Mesenchymal stem cell (in vitro differentiated cells and primary cell): ENCODE results near the gene RANBP17.

Experiments used
- DNase-seq: peaks from one replicate; pipeline ENCODE4 v3.0.0-alpha.2; 2013
- H2AFZ ChIP-seq: one replicate; pipeline ENCODE4 v1.6.1; 2013; ENCODE audit warnings: low read depth, mild to moderate bottlenecking, control low read depth, inconsistent platforms, low read length, moderate library complexity
- H2AK5ac ChIP-seq: 2 replicates; pipeline ENCODE4 v1.6.1; 2013; ENCODE audit warnings: low read length, moderate library complexity, mild to moderate bottlenecking, inconsistent platforms; ENCODE audit not compliant: severe bottlenecking
- H2BK120ac ChIP-seq: one replicate; pipeline ENCODE4 v1.6.1; 2013; ENCODE audit warnings: low read depth, mild to moderate bottlenecking, inconsistent platforms, low read length, moderate library complexity
- H2BK12ac ChIP-seq, 2 experiments: one replicate each; pipeline ENCODE4 v1.6.1; 2013; ENCODE audit warnings: inconsistent platforms in 2 of 2, low read length in 2 of 2, mild to moderate bottlenecking in 2 of 2, moderate library complexity in 2 of 2, control low read depth in 1 of 2
- H2BK15ac ChIP-seq: one replicate; pipeline ENCODE4 v1.6.1; 2013; ENCODE audit warnings: mild to moderate bottlenecking, low read depth, inconsistent platforms; ENCODE audit not compliant: poor library complexity, severe bottlenecking
- H2BK5ac ChIP-seq: 2 replicates; pipeline ENCODE4 v1.6.1; 2013; ENCODE audit warnings: low read depth, mild to moderate bottlenecking, low read length, control low read depth, inconsistent platforms; ENCODE audit not compliant: poor library complexity, severe bottlenecking
- H3K14ac ChIP-seq, 2 experiments: one replicate each; pipeline ENCODE4 v1.6.1; 2013; ENCODE audit warnings: inconsistent platforms in 2 of 2, low read length in 2 of 2, control low read depth in 1 of 2, mild to moderate bottlenecking in 1 of 2, moderate library complexity in 1 of 2
- H3K18ac ChIP-seq, 2 experiments: one replicate each; pipeline ENCODE4 v1.6.1; 2013; ENCODE audit warnings: inconsistent platforms in 2 of 2, low read length in 2 of 2, control low read depth in 1 of 2, low read depth in 1 of 2, mild to moderate bottlenecking in 1 of 2
- H3K23ac ChIP-seq, 2 experiments: one replicate each; pipeline ENCODE4 v1.6.1; 2013; ENCODE audit warnings: inconsistent platforms in 2 of 2, low read length in 2 of 2, mild to moderate bottlenecking in 2 of 2, moderate library complexity in 2 of 2, control low read depth in 1 of 2
- H3K27ac ChIP-seq: 2 replicates; pipeline ENCODE4 v1.5.1; 2013; ENCODE audit warnings: mild to moderate bottlenecking, moderate library complexity, low read length, control low read depth, inconsistent platforms; ENCODE audit not compliant: poor library complexity, severe bottlenecking
- H3K27me3 ChIP-seq, 2 experiments: 2 replicates each; pipeline versions ENCODE4 v1.6.1 to v1.7.0; 2013; ENCODE audit warnings: low read length in 2 of 2, mild to moderate bottlenecking in 2 of 2, moderate library complexity in 2 of 2, control low read depth in 1 of 2, inconsistent platforms in 1 of 2; ENCODE audit not compliant: control insufficient read depth in 1 of 2, insufficient read depth in 1 of 2
- H3K36me3 ChIP-seq, 2 experiments: 2 replicates each; pipeline versions ENCODE4 v1.6.1 to v1.7.0; 2013; ENCODE audit warnings: low read length in 2 of 2, control low read depth in 1 of 2, inconsistent platforms in 1 of 2, low read depth in 1 of 2, mild to moderate bottlenecking in 1 of 2; ENCODE audit not compliant: insufficient read depth in 2 of 2, control insufficient read depth in 1 of 2
- H3K4ac ChIP-seq, 2 experiments: one replicate each; pipeline ENCODE4 v1.6.1; 2013; ENCODE audit warnings: inconsistent platforms in 2 of 2, low read length in 2 of 2, mild to moderate bottlenecking in 2 of 2, moderate library complexity in 2 of 2, control low read depth in 1 of 2, low read depth in 1 of 2
- H3K4me1 ChIP-seq: 2 replicates; pipeline ENCODE4 v1.6.1; 2013; ENCODE audit warnings: low read depth, low read length, control low read depth; ENCODE audit not compliant: control insufficient read depth, insufficient read depth
- H3K4me2 ChIP-seq: 2 replicates; pipeline ENCODE4 v1.6.1; 2013; ENCODE audit warnings: low read length, mild to moderate bottlenecking, inconsistent platforms; ENCODE audit not compliant: poor library complexity, severe bottlenecking
- H3K4me3 ChIP-seq, 2 experiments: 2 replicates each; pipeline versions ENCODE4 v1.5.1 to v1.7.0; 2013; ENCODE audit warnings: low read length in 2 of 2, mild to moderate bottlenecking in 2 of 2, control low read depth in 1 of 2, low read depth in 1 of 2; ENCODE audit not compliant: insufficient read depth in 1 of 2
- H3K79me1 ChIP-seq: replicated peaks from 2 replicates; pipeline ENCODE4 v1.6.1; 2013; ENCODE audit warnings: mild to moderate bottlenecking, control low read depth, low read length, inconsistent platforms; ENCODE audit not compliant: poor library complexity, severe bottlenecking
- H3K9ac ChIP-seq: 2 replicates; pipeline ENCODE4 v1.7.0; 2013; ENCODE audit warnings: mild to moderate bottlenecking, low read length, moderate library complexity
- H3K9me3 ChIP-seq: 2 replicates; pipeline ENCODE4 v1.7.0; 2013; ENCODE audit warnings: mild to moderate bottlenecking, low read length; ENCODE audit not compliant: control insufficient read depth
- H4K8ac ChIP-seq: one replicate; pipeline ENCODE4 v1.6.1; 2013; ENCODE audit warnings: inconsistent platforms, mild to moderate bottlenecking, low read length, moderate library complexity
- H4K91ac ChIP-seq: one replicate; pipeline ENCODE4 v1.6.1; 2013; ENCODE audit warnings: mild to moderate bottlenecking, low read length, inconsistent platforms
- WGBS: methylation state at CpG from one replicate; pipeline ENCODE4 v1.1.7; 2013; ENCODE audit warnings: mixed read lengths; 5-methylcytosine and 5-hydroxymethylcytosine counted together

Gene RANBP17

GRCh38 chr5:171316258-171317121 is 454.7 kb downstream of the RANBP17 start:
- Histone ChIP-seq H3K18ac (no peak overlapping the region), H2BK12ac (no peak overlapping the region), H2AK5ac (no peak overlapping the region), H3K27ac (no peak overlapping the region), H3K4me1 (peaks cover 33% of the 10 kb centered on the region), H2BK5ac (no peak overlapping the region), H2AFZ (no peak overlapping the region), H2BK15ac (no peak overlapping the region), H4K8ac (no peak overlapping the region), H3K9ac (no peak overlapping the region), H3K36me3 (no peaks in the 10 kb centered on the region), H3K14ac (no peak overlapping the region), H3K9me3 (peaks cover 5% of the 10 kb centered on the region), H4K91ac (peak overlapping the region; percentile 50), H3K4me2 (peak overlapping the region; percentile 79), H3K4ac (no peak overlapping the region), H3K23ac (no peak overlapping the region), H3K4me3 (peak overlapping the region in 1 of 2 experiments; percentile 49), H3K27me3 (peaks cover 97% of the 10 kb centered on the region in 2 experiments), H3K79me1 (no peaks in the 10 kb centered on the region), H2BK120ac (no peak overlapping the region)
- 17% methylated on average over 63 of the region's 66 CpGs for WGBS
- DNase-seq, result peak; percentile 31

GRCh38 chr5:171317230-171317629 is 455.4 kb downstream of the RANBP17 start:
- 47% methylated on average over 7 of the region's 11 CpGs for WGBS
- Histone ChIP-seq H3K9ac (no peak overlapping the region), H3K18ac (no peak overlapping the region), H4K91ac (no peak overlapping the region), H3K4ac (no peak overlapping the region), H3K27ac (no peak overlapping the region), H2AFZ (no peak overlapping the region), H3K9me3 (peaks cover 5% of the 10 kb centered on the region), H3K14ac (no peak overlapping the region), H4K8ac (no peak overlapping the region), H2BK15ac (no peak overlapping the region), H3K36me3 (no peaks in the 10 kb centered on the region), H3K27me3 (peaks cover 99 to 100% of the 10 kb centered on the region in 2 experiments), H3K4me2 (no peak overlapping the region), H2AK5ac (no peak overlapping the region), H3K4me3 (no peak overlapping the region), H2BK12ac (no peak overlapping the region), H3K4me1 (peaks cover 28% of the 10 kb centered on the region), H2BK5ac (no peak overlapping the region), H3K79me1 (no peaks in the 10 kb centered on the region), H2BK120ac (no peak overlapping the region), H3K23ac (no peak overlapping the region)
- DNase-seq, result no peak

GRCh38 chr5:171318026-171318425 is 456.2 kb downstream of the RANBP17 start:
- no peak overlapping the region for H2AK5ac ChIP-seq
- no peak overlapping the region for H3K18ac ChIP-seq
- H3K14ac ChIP-seq, result no peak overlapping the region
- peaks cover 23% of the 10 kb centered on the region for H3K4me1 ChIP-seq
- 7% methylated on average over 8 of the region's 9 CpGs for WGBS
- H2BK15ac ChIP-seq, result no peak overlapping the region
- H4K91ac ChIP-seq, result no peak overlapping the region
- H3K4me3 ChIP-seq, result no peak overlapping the region
- no peaks in the 10 kb centered on the region for H3K79me1 ChIP-seq
- H3K9me3 ChIP-seq, result peaks cover 5% of the 10 kb centered on the region
- H3K27me3 ChIP-seq, result peaks cover 92 to 100% of the 10 kb centered on the region in 2 experiments
- DNase-seq, result no peak
- no peak overlapping the region for H3K23ac ChIP-seq
- H3K9ac ChIP-seq, result no peak overlapping the region
- H3K36me3 ChIP-seq, result no peaks in the 10 kb centered on the region
- no peak overlapping the region for H2BK5ac ChIP-seq
- no peak overlapping the region for H2AFZ ChIP-seq
- H2BK120ac ChIP-seq, result no peak overlapping the region
- H2BK12ac ChIP-seq, result no peak overlapping the region
- H3K4me2 ChIP-seq, result no peak overlapping the region
- H3K27ac ChIP-seq, result no peak overlapping the region
- no peak overlapping the region for H3K4ac ChIP-seq
- no peak overlapping the region for H4K8ac ChIP-seq

GRCh38 chr5:171321447-171321846 is 459.6 kb downstream of the RANBP17 start:
- DNase-seq, result no peak
- H3K4ac ChIP-seq, result no peak overlapping the region

More at GRCh38 chr5:171321447-171321846, 459.6 kb downstream of the RANBP17 start:
- H4K91ac ChIP-seq, result no peak overlapping the region
- no peak overlapping the region for H3K23ac ChIP-seq
- no peak overlapping the region for H2BK5ac ChIP-seq
- peaks cover 79 to 94% of the 10 kb centered on the region in 2 experiments for H3K27me3 ChIP-seq
- H2BK120ac ChIP-seq, result no peak overlapping the region
- no peak overlapping the region for H4K8ac ChIP-seq
- no peak overlapping the region for H3K18ac ChIP-seq
- no peaks in the 10 kb centered on the region for H3K36me3 ChIP-seq
- no peak overlapping the region for H3K4me3 ChIP-seq
- H2AK5ac ChIP-seq, result no peak overlapping the region
- no peak overlapping the region for H3K9ac ChIP-seq
- H3K27ac ChIP-seq, result no peak overlapping the region
- H3K4me2 ChIP-seq, result no peak overlapping the region
- no peak overlapping the region for H3K14ac ChIP-seq
- H2AFZ ChIP-seq, result no peak overlapping the region
- no peak overlapping the region for H2BK12ac ChIP-seq
- peaks cover 5% of the 10 kb centered on the region for H3K9me3 ChIP-seq
- H3K79me1 ChIP-seq, result no peaks in the 10 kb centered on the region
- no peak overlapping the region for H2BK15ac ChIP-seq
- 73% methylated on average over 7 of the region's 7 CpGs for WGBS
- H3K4me1 ChIP-seq, result peaks cover 4% of the 10 kb centered on the region
